SIG-M5 treated with dmso at 0.1 percent for 504 hours (cell line): ENCODE measurements around the gene HEPHL1.

ENCODE experiments used
- DNase-seq: peaks from one replicate; lab custom pipeline; 2025; ENCODE audit not compliant: unreplicated experiment; lab: John Stamatoyannopoulos, UW

Gene HEPHL1

GRCh38 chr11:94017446-94017845 is 3.7 kb upstream of the HEPHL1 start:
- DNase-seq: no peak

DNA sequence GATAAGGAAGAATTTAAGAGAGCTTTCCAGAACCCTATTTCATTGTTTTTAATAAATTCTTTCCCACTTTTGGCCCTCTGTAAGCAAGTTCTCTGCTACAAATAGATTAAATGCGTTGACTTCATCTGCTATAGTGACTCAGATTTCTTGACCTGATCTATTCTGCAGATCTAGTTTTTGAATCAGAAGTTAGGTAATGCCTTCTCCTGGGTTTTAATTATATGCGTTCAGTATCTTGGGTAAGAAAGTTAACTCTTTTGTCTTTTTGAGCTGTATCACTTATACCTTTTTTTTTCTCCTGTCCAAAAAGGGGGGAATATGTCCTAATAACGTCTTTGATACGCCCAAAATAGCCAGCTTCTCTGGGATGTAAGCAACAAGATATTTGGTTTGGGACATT is 2.4 kb upstream of the HEPHL1 start:
- DNase-seq: no peak

DNA sequence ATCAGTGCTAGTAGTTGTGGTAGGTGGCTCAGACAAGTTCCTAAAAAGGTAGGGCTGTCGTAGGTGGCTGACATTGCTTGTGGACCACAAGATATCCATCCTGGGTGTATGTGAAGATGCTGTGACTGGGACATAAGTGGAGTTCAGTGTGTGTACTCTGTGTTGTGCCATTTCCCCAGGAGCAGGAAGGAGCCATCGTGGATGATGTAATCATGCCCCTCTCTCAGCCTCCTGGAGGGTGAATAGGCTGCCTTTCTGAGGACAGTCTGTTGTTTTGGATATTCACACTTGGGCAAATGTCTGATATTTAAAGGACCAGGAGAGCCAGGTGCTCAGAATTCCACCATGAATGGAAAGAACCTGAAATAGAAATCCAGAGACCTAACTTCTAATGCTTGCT is 2.7 kb downstream of the HEPHL1 start:
- DNase-seq: no peak

- no peak for DNase-seq
Measured at GRCh38 chr11:94024547-94024946, 3.4 kb downstream of the HEPHL1 start.

DNA sequence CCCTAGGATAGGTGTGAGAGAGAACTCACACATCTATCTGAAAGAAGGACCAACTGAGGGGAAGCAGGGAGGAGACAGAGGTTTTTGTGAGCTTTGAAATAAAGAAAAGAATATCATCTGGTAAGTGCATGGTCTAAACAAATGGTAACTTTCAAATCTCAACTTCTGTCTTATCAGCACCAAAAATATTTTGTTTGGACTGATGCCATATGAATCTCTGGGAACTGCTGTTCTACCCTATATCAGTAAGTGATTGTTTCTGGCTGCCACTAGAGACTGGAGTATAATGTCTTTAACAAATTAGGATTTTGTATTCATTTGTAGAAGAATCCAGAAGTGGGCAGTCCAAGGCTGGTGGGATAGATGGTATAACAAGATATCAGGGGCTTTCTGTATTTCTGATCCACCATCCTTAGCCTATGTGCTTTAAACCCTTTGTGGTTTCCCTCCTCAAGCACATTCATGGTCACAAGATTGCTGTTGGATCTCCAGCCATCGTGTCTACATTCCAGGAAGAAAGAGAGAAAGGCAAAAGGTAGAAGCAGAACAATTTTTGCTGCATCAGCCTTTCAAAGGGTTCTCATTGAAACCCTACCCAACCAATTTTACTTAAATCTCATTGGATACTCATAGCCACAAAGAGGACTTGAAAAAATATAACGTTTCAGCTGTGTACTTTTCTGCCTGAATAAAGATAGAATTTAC is 4.7 kb downstream of the HEPHL1 start:
- no peak for DNase-seq

DNA sequence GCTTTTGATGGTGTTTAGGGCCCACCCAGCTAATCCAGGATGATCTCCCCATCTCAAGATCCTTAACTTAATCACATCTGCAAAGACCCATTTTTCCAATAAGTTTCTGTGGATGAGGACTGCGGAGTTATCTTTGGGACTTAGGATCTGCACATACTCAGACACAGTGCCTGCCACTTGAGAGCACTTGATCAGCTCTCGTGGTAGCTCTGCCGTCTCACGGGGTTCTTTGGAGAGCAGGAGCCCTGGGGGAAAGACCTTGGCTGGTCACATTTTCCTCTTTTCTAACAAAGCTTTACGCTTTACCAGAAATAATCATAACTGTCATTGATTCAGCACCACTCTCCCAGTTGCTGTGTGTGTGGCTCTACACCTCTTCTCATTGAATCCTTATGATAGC is 6.1 kb downstream of the HEPHL1 start:
- DNase-seq: no peak

GRCh38 chr11:94028436-94028835 is 7.3 kb downstream of the HEPHL1 start:
- no peak for DNase-seq

DNA sequence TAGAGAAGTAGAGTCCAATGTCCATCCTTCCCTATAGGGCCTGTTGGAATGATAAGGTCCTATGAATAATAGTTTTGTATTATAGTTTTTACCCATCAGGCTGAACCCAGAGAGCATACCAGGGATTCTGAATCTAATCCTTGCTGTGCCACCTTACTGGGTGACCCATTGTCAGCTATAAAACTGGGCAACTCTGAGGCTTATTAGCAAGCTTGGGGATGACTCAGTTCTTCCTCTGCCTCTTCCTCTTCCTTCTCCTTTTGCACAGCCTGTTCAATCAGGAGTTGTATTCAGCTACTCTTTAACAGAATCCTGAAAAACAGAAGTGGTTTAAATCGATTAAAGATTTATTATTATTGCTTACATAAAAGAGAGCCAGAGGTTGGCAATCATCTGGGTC is 8.9 kb downstream of the HEPHL1 start:
- no peak for DNase-seq

- no peak for DNase-seq
Measured at GRCh38 chr11:94031625-94032024, 10.5 kb downstream of the HEPHL1 start.

- no peak for DNase-seq
Measured at GRCh38 chr11:94032066-94032465, 10.9 kb downstream of the HEPHL1 start.

DNA sequence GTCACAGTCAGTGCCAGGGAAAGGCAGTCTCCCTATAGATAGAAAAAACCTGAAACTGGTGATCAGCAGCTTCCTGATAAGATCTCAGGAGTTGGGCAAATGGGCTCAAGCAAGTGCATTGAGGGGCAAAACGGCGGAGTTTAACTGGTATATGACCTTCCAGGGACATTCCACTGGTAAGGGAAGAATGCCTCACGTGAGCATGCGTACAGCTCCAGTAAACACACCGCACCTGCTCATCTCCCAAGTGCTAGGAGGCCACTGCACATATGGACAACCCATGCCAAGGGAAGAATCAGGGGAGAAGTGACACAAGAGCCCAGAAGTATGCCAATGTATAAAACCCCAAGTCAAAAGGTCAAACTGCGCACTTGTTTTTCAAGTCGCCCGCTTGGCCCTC is 11.6 kb downstream of the HEPHL1 start:
- no peak for DNase-seq

DNA sequence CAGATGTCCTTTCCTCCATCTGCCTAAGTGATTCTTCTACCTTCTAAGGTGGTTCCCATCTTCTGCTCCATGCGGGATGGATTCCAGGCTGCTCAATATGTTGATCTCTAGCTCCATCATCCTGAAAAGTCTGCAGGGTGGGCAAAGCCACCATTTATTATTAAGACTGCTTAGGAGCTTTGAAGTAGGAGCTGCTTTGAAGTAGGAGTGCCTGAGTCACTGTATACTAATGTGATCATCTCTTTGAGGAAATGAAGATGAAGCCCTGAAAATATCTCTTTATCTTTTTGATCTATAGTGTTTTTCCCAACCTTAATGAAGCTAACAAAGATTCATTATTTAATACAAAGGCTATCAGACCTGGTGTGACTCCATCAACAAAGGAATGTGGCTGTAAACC is 13.1 kb downstream of the HEPHL1 start:
- DNase-seq: no peak

DNA sequence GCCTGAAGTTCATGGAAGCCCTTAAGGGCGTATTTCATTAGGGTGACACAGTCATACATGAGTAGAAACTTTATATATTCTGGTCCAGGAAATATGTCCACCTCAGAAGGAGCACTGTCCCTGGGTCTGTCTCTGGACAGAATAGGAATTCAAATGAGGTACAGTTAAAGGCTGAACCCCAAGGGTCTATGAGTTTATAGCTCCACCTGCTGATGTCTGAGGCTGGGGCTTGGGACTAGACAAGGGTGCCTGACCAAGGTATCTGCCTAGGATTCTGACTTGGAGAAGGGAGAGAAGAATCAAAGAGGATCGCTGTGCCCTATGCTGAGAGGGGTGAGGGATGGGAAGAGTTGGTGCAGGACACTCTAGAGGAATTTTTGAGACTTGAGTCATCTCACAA is 14.9 kb downstream of the HEPHL1 start:
- DNase-seq: no peak

DNA sequence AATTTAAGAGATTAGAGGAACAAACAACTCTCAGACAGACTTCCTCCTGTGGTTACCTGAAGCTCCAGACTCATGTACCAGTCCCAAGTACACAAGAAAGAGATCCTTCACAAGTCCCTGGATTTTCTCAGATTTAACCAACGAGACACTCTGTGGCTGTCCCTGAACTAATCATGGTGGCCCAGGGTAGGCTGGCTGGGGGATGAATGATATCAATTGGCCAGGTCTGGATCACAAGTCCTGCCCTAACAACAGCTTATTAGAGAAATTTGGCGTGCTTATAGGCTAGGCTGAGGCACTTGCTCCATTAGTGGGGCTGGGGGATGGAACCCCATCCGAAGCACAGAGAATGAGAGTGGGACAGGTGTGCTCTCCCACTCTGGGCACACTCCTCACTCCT is 22.1 kb downstream of the HEPHL1 start:
- no peak for DNase-seq

DNA sequence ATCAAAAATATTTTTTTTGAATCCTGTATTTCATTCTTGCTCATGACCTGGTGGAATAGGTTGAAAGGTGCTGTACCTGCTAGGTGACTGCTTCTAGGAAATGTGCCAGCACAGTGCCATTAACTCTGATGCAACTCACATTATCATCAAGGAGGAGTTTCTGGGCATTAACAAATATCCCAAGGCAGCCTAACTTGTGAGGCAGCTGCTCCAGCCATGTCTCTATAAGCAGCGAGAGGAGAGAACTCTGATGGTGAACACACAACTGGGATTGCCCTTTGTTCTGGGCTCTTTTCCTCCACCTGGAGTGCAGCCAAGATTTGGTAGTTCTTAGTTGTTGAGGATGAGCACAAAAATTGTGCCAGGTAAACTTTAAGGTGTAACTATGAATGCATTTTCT is 25.6 kb downstream of the HEPHL1 start:
- DNase-seq: no peak

DNA sequence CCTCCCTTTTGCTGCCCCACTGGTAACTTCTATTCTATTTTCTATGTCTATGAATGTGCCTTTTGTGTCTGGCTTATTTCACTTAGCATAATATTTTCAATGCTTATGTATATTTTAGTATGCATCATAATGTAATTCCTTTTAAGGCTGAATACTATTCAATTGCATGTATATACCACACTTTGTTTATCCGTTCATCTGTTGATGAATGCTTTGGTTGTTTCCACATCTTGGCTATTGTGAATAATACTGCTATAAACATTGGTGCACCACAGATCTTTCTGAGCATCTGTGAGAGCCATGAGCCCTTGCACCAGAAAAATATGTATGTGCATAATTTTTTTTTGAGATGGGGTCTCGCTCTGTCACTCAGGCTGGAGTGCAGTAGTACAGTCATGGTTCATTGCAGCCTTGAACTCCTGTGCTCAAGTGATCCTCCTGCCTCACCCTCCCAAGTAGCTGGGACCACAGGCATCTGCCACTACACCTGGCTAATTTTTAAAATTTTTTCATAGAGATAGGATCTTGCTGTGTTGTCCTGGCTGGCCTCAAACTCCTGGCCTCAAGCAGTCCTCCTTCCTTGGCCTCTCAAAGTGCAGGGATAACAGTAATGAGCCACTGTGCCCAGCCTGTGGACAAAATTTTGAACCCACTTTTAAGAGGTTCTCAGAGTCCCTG is 27.0 kb downstream of the HEPHL1 start:
- DNase-seq: no peak

GRCh38 chr11:94049351-94049750 is 28.2 kb downstream of the HEPHL1 start:
- no peak for DNase-seq

GRCh38 chr11:94058630-94059029 is 37.5 kb downstream of the HEPHL1 start:
- no peak for DNase-seq

DNA sequence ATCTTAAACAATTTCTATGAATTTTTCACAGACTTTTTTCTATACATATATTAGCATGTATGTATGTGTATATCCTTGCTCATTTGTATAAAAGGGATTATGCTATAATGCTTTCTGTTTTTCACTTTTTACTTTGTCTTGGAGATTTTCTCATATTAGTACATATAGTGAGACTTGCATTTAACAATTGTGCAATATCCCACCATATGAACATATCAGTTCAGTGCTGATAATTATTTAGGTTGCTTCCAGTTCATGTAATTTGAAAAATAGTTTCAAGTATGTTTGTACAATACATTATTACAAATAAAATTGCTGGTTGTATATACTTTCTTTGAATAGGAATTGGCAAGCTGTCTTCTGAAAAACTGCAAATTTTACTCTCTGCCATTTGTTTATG is 37.9 kb downstream of the HEPHL1 start:
- DNase-seq: no peak

DNA sequence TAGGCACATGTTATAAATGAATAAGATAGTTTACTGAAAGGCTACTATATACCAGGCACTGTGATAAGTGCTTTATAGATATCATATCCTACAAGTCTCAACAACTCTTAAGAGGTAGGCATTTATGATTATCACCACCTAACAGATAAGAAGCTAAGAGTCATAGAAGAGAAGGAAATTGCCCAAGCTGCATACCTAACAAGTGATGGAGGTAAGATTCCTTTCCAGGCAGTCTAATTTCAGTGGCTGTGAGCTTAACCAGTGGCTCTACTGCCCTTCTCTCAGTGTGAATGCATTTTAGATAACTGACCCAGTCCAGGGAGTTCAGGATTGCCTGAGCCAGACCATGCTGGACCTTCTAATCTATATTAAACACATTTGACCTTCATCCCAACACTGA is 39.2 kb downstream of the HEPHL1 start:
- DNase-seq: no peak

DNA sequence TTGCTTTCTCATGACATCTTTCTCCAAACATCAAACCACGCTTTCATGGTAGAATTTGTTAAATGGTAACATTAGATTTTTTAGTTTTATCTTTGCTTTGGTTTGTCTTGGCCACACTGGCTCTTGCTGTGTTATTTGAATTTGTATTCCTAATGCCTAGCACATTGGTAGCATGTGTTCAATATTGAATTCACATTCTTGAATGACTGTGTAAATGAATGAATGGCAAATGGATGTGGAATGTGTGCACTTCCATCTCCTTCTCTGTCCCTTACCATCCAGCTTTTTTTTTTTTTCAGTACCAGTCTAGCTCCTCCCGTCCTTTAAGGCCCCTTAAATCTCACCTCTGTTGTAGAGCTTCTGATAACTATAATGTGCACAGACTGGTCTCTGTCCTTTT is 41.2 kb downstream of the HEPHL1 start:
- DNase-seq: no peak

- no peak for DNase-seq
Measured at GRCh38 chr11:94066901-94067429, 45.8 kb downstream of the HEPHL1 start.

DNA sequence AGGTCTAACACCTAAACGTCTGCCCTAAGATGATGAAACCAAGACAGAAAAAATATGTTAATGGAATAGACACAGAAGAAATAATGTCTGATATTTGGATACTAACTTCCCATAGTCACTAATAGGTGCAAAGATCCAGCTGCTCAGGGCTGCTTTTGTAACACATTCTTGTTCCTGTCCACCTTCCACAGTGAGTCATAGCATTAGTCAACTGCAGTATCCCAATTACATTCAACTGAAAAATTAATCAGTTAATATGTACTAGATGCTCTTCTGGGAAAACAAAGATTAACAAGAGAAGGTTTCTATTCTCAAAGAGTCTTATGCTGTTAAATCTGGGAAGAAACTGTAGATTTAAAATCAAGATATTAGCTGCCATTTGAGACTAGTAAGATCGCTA is 47.6 kb downstream of the HEPHL1 start:
- no peak for DNase-seq
